OCI-LY7 (cell line): ENCODE measurements around the gene EPB41L4B. TPM values are rescaled to one million over a fixed set of nuclear protein-coding genes. Genes with fewer than 3 reads are reported as not detected.

Experiments
- BruUV-seq: library from RNA; stranded (reverse); fragments of 400-500 nt; replicated peaks from 2 replicates; lab custom pipeline; 2021; lab: Mats Ljungman, UMichigan
- CTCF ChIA-PET: fragments of 300-600 bp; sonication (Branson Sonifier 250); formaldehyde crosslinking; loops from one replicate; lab custom pipeline; 2022; ENCODE audit warnings: antibody characterized with exemption; ENCODE audit not compliant: unreplicated experiment; lab: Charles Lee
- POLR2A ChIA-PET: fragments of 300-600 bp; sonication (Branson Sonifier 250); formaldehyde crosslinking; loops from one replicate; lab custom pipeline; 2022; ENCODE audit warnings: antibody characterized with exemption; lab: Charles Lee
- DNase-seq: peaks from one replicate; pipeline ENCODE4 v3.0.0-alpha.2; 2015; ENCODE audit warnings: low spot score
- H2AFZ ChIP-seq: fragments of 200-600 bp; sonication (generic), shearing (Covaris generic); 2 replicates; pipeline ENCODE4 v1.6.1; 2014; ENCODE audit warnings: mild to moderate bottlenecking, antibody characterized with exemption, low read length, moderate library complexity
- H3K27ac ChIP-seq: fragments of 200-600 bp; sonication (generic); 2 replicates; pipeline ENCODE4 v1.5.1; 2014; ENCODE audit warnings: mixed run types, low read depth, mild to moderate bottlenecking, moderate library complexity, low read length, inconsistent platforms; ENCODE audit not compliant: poor library complexity, severe bottlenecking
- H3K36me3 ChIP-seq: fragments of 200-600 bp; sonication (generic); 2 replicates; pipeline ENCODE4 v1.6.1; 2014; ENCODE audit warnings: mild to moderate bottlenecking, antibody characterized with exemption, low read length, moderate library complexity, mixed read lengths; ENCODE audit not compliant: insufficient read depth
- H3K4me1 ChIP-seq: fragments of 200-600 bp; sonication (generic); 2 replicates; pipeline ENCODE4 v1.5.1; 2014; ENCODE audit warnings: mild to moderate bottlenecking, low read length; ENCODE audit not compliant: insufficient read depth, poor library complexity, severe bottlenecking
- H3K4me2 ChIP-seq: fragments of 200-600 bp; sonication (generic); 2 replicates; pipeline ENCODE4 v1.6.1; 2014; ENCODE audit warnings: mild to moderate bottlenecking, low read length
- H3K4me3 ChIP-seq: fragments of 200-600 bp; sonication (generic); 2 replicates; pipeline ENCODE4 v1.5.1; 2014; ENCODE audit warnings: mild to moderate bottlenecking, low read depth, low read length; ENCODE audit not compliant: poor library complexity, severe bottlenecking
- H3K79me2 ChIP-seq: fragments of 200-600 bp; sonication (generic); 2 replicates; pipeline ENCODE4 v1.6.1; 2016; ENCODE audit warnings: low read depth, mild to moderate bottlenecking, low read length, moderate library complexity, mixed read lengths; ENCODE audit not compliant: insufficient read depth
- H3K9me2 ChIP-seq: fragments of 200-600 bp; sonication (generic); 2 replicates; pipeline ENCODE4 v1.6.1; 2016; ENCODE audit warnings: mild to moderate bottlenecking, low read length, mixed read lengths; ENCODE audit not compliant: insufficient read depth
- H3K9me3 ChIP-seq: fragments of 200-600 bp; sonication (generic); 2 replicates; pipeline ENCODE4 v1.6.1; 2014; ENCODE audit warnings: mild to moderate bottlenecking, mixed run types, low read length, mixed read lengths
- H4K20me1 ChIP-seq: fragments of 200-600 bp; sonication (generic); 2 replicates; pipeline ENCODE4 v1.6.1; 2014; ENCODE audit warnings: mild to moderate bottlenecking, antibody characterized with exemption, low read length, moderate library complexity, mixed read lengths; ENCODE audit not compliant: insufficient read depth
- CTCF ChIP-seq: fragments of 200-600 bp; sonication (generic); conservative IDR thresholded peaks from 2 replicates; pipeline ENCODE4 v1.5.1; 2014; ENCODE audit warnings: mild to moderate bottlenecking, antibody characterized with exemption, low read length, moderate library complexity, mixed read lengths
- EZH2phosphoT487 ChIP-seq: fragments of 200-600 bp; sonication (generic); IDR thresholded peaks from 2 replicates; pipeline ENCODE4 v1.6.1; 2018; ENCODE audit warnings: low read depth, borderline replicate concordance, mild to moderate bottlenecking, mixed run types, antibody characterized with exemption, low read length, moderate library complexity, mixed read lengths
- intact Hi-C: fragments of 100-400 bp; cut with micrococcal nuclease; formaldehyde crosslinking; loops from one replicate; pipeline ENCODE4 v1.10.0; 2022; ENCODE audit not compliant: unreplicated experiment
- total RNA-seq, 2 experiments: library from RNA; depleted of rRNA in 1 of 2; stranded (reverse); fragments of >200 nt in 1 of 2; shearing (Covaris generic) in 1 of 2; gene quantifications; 2 replicates each; pipeline ENCODE4 v1.2.3, GENCODE V29; 2014 to 2022

The EPB41L4B gene
- total RNA-seq, 2 experiments from 2014 or later, result 0.29 TPM; not detected in 1

DNA sequence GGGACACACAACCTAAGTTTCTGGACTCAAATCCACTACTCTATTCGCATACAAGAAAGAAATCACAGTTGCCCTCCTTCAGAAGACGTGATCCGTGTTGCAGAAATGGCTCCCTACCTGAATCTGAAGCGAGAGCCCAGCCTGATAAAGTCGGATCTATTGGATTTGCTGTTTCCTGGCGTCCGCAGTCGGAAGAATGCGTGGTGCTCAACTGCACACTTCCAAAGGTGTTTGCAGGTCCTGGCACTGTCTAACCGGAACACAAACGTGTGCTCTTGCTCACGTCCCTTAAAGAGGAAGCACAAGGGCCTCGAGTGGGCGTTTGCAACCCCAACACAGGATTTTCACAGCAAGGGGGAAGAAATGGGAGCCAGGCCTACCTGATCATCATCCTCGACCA, 65.5 kb downstream of the EPB41L4B start:
- ChIA-PET CTCF (no interaction called here), POLR2A (no interaction called here)
- Histone ChIP-seq H4K20me1 (no peaks in the 10 kb centered on the region), H3K79me2 (no peaks in the 10 kb centered on the region), H3K9me3 (no peaks in the 10 kb centered on the region), H3K4me2 (no peak overlapping the region), H3K9me2 (no peaks in the 10 kb centered on the region), H3K36me3 (no peaks in the 10 kb centered on the region), H2AFZ (no peak overlapping the region), H3K4me1 (no peaks in the 10 kb centered on the region), H3K27ac (no peak overlapping the region), H3K4me3 (no peak overlapping the region)
- TF ChIP-seq EZH2phosphoT487 (no peak), CTCF (no peak)
- no TSS peak for BruUV-seq
- intact Hi-C loops, result no loop called here
- no peak for DNase-seq

GRCh38 chr9:109254317-109254716, 66.5 kb downstream of the EPB41L4B start:
- BruUV-seq, result no TSS peak
- Histone ChIP-seq H3K4me2 (no peak overlapping the region), H3K27ac (no peak overlapping the region), H4K20me1 (no peaks in the 10 kb centered on the region), H2AFZ (no peak overlapping the region), H3K4me1 (no peaks in the 10 kb centered on the region), H3K36me3 (no peaks in the 10 kb centered on the region), H3K79me2 (no peaks in the 10 kb centered on the region), H3K9me3 (no peaks in the 10 kb centered on the region), H3K4me3 (no peak overlapping the region), H3K9me2 (no peaks in the 10 kb centered on the region)
- TF ChIP-seq EZH2phosphoT487, result no peak
- no peak for TF ChIP-seq CTCF
- DNase-seq, result no peak
- CTCF ChIA-PET, result no interaction called here
- POLR2A ChIA-PET, result no interaction called here
- intact Hi-C loops, result no loop called here

DNA sequence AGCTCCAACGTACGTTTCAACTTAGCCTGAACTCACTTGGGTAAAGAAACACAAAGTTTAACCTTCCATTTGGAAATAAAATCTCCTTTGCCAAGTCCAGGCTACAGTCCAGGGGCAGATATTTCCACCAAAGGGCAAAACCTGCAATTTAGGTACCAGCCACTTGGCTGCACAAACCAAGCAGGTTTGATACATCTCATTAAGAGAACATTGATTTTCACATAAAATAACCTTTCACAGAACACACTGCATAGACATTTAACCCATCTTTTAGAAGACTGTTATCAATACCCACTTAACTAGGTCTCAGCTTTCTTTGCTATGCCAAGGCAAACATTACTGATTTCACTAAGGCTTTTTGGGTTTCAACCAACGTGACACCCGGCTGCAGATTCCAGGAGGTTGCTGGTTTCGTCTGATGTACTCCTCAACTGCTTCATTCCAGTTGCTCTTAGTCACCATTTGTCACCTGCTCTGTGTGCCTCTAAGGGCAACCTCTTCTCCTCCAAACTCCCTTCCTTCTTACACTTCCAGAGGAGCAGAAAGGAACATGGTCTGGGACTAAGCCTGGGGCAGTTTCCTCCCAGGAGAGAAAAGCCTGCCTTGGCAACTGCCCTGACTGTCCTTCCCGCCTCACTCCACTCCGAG, 67.1 kb downstream of the EPB41L4B start:
- no peaks in the 10 kb centered on the region for H3K4me1 ChIP-seq
- CTCF ChIA-PET, result no interaction called here
- H3K36me3 ChIP-seq, result no peaks in the 10 kb centered on the region
- no peak overlapping the region for H3K4me2 ChIP-seq
- H3K79me2 ChIP-seq, result no peaks in the 10 kb centered on the region
- no TSS peak for BruUV-seq
- H3K4me3 ChIP-seq, result no peak overlapping the region
- POLR2A ChIA-PET, result no interaction called here
- H3K9me3 ChIP-seq, result no peaks in the 10 kb centered on the region
- H2AFZ ChIP-seq, result no peak overlapping the region
- no peaks in the 10 kb centered on the region for H3K9me2 ChIP-seq
- H4K20me1 ChIP-seq, result no peaks in the 10 kb centered on the region
- intact Hi-C loops, result no loop called here
- no peak for TF ChIP-seq EZH2phosphoT487
- no peak for TF ChIP-seq CTCF
- no peak for DNase-seq
- H3K27ac ChIP-seq, result no peak overlapping the region
